Measurements from ENCODE around the gene GPATCH1.

GPATCH1 gene

DNA sequence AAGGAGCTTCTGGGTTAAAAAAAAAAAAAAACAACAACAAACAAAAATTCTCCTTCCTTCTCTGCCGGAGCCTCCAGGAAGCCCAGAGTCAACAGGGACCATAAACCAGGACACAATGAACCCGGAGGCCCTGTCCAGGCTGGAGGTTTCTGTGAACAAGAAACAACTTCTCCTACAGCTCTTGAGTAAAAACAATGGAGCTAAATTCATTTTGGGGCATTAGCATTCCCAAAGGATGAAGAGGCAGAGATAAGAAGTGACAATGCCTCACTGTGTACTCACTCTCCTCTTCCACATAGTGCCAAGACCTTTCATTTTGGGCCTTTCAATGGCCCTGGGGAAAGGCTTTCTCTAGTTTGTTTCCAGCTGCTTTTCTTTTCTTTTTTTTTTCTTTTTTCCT is 25.3 kb upstream of the GPATCH1 start:
- TF ChIP-seq GATA3 (IDR thresholded peaks at IDR 0.05; ENCODE audit: low read depth, low read length) (no peak), GATA2 (IDR thresholded peaks at IDR 0.05; ENCODE audit: low read depth, low read length) (no peak)

DNA sequence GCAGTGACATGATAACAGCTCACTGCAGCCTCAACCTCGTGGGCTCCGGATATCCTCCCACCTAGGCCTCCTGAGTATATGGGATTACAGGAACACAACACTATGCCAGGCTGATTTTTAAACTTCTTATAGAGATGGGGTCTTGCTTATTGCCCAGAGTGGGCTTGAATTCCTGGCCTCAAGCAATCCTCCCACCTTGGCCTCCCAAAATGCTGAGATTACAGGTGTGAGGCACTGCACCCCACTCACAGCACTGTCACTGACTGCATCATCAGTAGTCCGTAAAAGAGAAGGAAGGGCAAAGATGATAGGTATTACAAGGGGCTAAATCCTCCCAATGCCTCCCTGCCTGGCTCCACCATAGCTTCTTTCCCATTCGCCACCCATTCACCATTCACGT is 20.4 kb upstream of the GPATCH1 start:
- TF ChIP-seq GATA3 (IDR thresholded peaks at IDR 0.05; ENCODE audit: low read depth, low read length) (no peak), GATA2 (IDR thresholded peaks at IDR 0.05; ENCODE audit: low read depth, low read length) (no peak)

DNA sequence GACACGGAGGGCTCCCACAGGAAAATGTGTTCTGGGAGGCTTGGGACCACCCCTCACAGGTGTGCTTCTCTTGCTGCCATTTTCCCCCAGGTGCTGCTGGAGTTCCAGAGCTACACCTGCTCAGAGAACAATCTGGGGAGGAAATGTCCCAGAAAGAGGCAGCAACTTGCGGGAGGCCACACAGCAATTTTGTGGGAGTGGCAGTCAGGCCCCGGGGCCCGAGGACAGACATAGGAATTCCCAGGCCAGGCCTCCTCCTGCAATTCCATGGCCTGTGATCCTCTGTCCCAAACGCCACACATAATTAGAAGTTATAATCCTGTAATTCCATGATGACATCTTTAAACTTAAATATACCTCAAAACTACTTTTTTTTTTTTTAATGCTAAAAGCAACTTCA is 18.1 kb upstream of the GPATCH1 start:
- TF ChIP-seq GATA2 (IDR thresholded peaks at IDR 0.05; ENCODE audit: low read depth, low read length) (no peak), GATA3 (IDR thresholded peaks at IDR 0.05; ENCODE audit: low read depth, low read length) (no peak)

DNA sequence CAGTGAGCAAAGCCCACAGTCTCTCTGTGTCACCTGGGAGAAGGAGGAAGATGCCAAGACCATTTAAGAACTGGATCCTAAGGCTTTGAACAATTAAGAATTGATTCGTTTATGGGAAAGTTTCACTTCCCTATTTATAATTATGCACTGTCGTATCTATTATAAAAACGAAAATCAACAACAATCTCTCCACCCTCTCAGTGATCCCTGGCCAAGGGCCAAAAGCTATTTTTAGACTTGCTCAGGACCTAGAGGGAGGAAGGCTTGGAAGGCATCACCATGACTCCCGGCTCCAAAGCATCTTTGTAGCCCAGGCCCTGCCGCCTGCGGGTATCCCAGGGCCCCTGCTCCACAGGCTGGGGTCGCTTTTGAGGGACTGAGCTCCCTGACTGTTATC is 17.6 kb upstream of the GPATCH1 start:
- TF ChIP-seq GATA2 (IDR thresholded peaks at IDR 0.05; ENCODE audit: low read depth, low read length) (no peak), GATA3 (IDR thresholded peaks at IDR 0.05; ENCODE audit: low read depth, low read length) (no peak)

- TF ChIP-seq GATA3 (IDR thresholded peaks at IDR 0.05; ENCODE audit: low read depth, low read length) (no peak), GATA2 (IDR thresholded peaks at IDR 0.05; ENCODE audit: low read depth, low read length) (no peak)
Measured at GRCh38 chr19:33063753-33064457, 17.1 kb upstream of the GPATCH1 start.

DNA sequence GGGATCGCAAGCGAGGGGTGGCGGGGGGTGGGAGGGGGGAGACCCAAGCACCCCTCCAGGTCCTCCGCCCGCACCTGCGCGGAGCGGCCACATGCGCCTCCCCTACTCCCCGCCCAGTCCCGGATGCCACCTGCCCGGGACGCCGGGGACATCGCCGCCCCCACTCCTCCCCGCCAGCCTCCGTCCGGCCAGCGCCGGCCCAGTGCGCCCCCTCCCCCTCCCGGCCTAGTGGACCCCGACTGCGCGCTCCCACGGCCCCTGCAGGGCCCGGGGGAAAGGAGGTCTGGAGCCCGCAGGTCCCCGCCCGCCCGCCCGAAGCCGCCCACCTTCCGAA is 16.6 kb upstream of the GPATCH1 start:
- TF ChIP-seq GATA2 (IDR thresholded peaks at IDR 0.05; ENCODE audit: low read depth, low read length) (no peak), GATA3 (IDR thresholded peaks at IDR 0.05; ENCODE audit: low read depth, low read length) (no peak)

- TF ChIP-seq GATA2 (IDR thresholded peaks at IDR 0.05; ENCODE audit: low read depth, low read length) (no peak), GATA3 (IDR thresholded peaks at IDR 0.05; ENCODE audit: low read depth, low read length) (no peak)
Measured at GRCh38 chr19:33064792-33065550, 16.0 kb upstream of the GPATCH1 start, which contains the start of gene RHPN2. RHPN2 (minus strand) TSS chr19:33064888; CDS start chr19:33064852, 36 bp downstream.

GRCh38 chr19:33066543-33066942 is 14.4 kb upstream of the GPATCH1 start:
- TF ChIP-seq GATA3 (IDR thresholded peaks at IDR 0.05; ENCODE audit: low read depth, low read length) (no peak), GATA2 (IDR thresholded peaks at IDR 0.05; ENCODE audit: low read depth, low read length) (no peak)

GRCh38 chr19:33067121-33067520 is 13.9 kb upstream of the GPATCH1 start:
- TF ChIP-seq GATA3 (IDR thresholded peaks at IDR 0.05; ENCODE audit: low read depth, low read length) (no peak), GATA2 (IDR thresholded peaks at IDR 0.05; ENCODE audit: low read depth, low read length) (no peak)

- TF ChIP-seq GATA2 (IDR thresholded peaks at IDR 0.05; ENCODE audit: low read depth, low read length) = no peak
- TF ChIP-seq GATA3 (IDR thresholded peaks at IDR 0.05; ENCODE audit: low read depth, low read length) = no peak
Measured at GRCh38 chr19:33071887-33072286, 9.1 kb upstream of the GPATCH1 start.

DNA sequence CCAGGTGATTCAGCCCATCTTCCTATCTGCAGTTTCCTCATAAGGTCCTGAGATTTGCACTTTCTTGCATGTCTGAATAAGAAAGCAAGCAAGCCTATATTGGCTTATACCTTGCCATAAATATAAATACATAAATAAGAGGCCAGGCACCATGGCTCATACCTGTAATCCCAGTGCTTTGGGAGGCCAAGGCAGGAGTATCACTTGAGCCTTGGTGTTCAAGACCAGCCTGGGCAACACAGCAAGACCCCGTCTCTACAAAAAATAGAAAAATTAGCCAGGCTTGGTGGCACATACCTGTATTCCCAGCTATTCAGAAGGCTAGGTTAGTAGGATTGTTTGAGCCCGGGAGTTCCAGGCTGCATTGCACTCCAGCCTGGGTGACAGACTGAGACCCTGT is 5.5 kb upstream of the GPATCH1 start:
- no peak for TF ChIP-seq GATA2 (IDR thresholded peaks at IDR 0.05; ENCODE audit: low read depth, low read length)
- no peak for TF ChIP-seq GATA3 (IDR thresholded peaks at IDR 0.05; ENCODE audit: low read depth, low read length)

- no peak for TF ChIP-seq GATA2 (IDR thresholded peaks at IDR 0.05; ENCODE audit: low read depth, low read length)
- no peak for TF ChIP-seq GATA3 (IDR thresholded peaks at IDR 0.05; ENCODE audit: low read depth, low read length)
Measured at GRCh38 chr19:33085570-33086128, 4.7 kb downstream of the GPATCH1 start.

- TF ChIP-seq GATA3 (IDR thresholded peaks at IDR 0.05; ENCODE audit: low read depth, low read length) = no peak
- TF ChIP-seq GATA2 (IDR thresholded peaks at IDR 0.05; ENCODE audit: low read depth, low read length) = no peak
Measured at GRCh38 chr19:33086955-33087354, 6.0 kb downstream of the GPATCH1 start.

DNA sequence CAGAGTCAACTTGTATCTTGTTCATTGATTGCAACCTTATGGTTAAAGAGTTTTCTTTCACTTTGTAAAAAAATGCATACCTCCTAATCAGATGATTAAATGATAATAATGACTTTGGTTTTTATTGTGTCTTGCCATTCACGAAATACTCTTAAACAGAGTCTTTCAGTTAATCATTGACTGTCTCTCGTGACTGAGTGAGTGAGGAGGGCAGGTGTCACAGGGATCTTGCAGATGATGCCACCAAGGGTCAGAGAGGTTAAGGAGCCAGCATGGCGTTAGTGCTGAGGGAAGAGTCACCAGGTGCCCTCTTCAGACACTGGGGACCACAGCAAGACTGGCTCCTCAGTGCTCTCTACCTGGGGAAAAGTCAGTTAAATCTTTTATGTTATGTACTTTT is 8.0 kb downstream of the GPATCH1 start:
- TF ChIP-seq GATA2 (IDR thresholded peaks at IDR 0.05; ENCODE audit: low read depth, low read length) = no peak
- TF ChIP-seq GATA3 (IDR thresholded peaks at IDR 0.05; ENCODE audit: low read depth, low read length) = no peak

DNA sequence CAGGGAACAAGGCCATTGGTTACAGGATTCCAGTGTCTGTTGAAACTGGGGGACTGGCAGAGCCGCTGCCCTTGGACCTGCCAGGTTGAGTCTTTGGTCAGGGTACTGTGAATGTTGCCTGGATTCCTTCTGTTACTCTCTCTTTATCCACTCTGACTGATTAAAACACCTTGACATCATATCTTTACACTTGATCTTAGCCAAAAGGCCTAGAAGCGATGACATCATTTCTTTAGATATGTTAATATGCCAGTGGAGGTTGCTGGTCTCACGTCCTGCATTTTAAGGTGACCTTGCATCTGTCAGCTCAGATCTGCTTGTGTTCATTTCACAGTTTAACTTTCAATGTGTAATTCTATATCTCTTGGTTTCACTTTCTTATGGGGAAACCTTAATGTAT is 9.2 kb downstream of the GPATCH1 start:
- TF ChIP-seq GATA3 (IDR thresholded peaks at IDR 0.05; ENCODE audit: low read depth, low read length) (no peak), GATA2 (IDR thresholded peaks at IDR 0.05; ENCODE audit: low read depth, low read length) (no peak)
